ENCODE data around the gene YPEL5. TPM values are rescaled to one million over a fixed set of nuclear protein-coding genes. Genes with fewer than 3 reads are reported as not detected.

Gene YPEL5
- total RNA-seq, 2 donors from 2014 or later: 81.8 to 123 TPM

GRCh38 chr2:30206461-30207430 is 59.9 kb downstream of the YPEL5 start:
- Histone ChIP-seq H3K4me1 (replicated peaks) (no peaks in the 10 kb centered on the region), H3K36me3 (no peaks in the 10 kb centered on the region), H3K27me3 (replicated peaks; ENCODE audit: insufficient read depth) (no peaks in the 10 kb centered on the region), H3K4me3 (no peak overlapping the region), H3K27ac (no peak overlapping the region), H3K9me3 (no peaks in the 10 kb centered on the region)
- 82% methylated on average over 9 of the region's 9 CpGs for WGBS
- no peak for TF ChIP-seq POLR2AphosphoS5 (IDR thresholded peaks at IDR 0.05)
- TF ChIP-seq POLR2A (IDR thresholded peaks at IDR 0.05): no peak
- no peak for TF ChIP-seq CTCF (IDR thresholded peaks at IDR 0.05)
- intact Hi-C loops (cut with DNase I): loop anchor here (5.0 kb wide), 1 partner anchor 39 kb away; no protein-coding TSS in a partner anchor
- no peak for DNase-seq (ENCODE audit: low spot score)

GRCh38 chr2:30208453-30208852 is 61.6 kb downstream of the YPEL5 start:
- intact Hi-C loops (cut with DNase I): loop anchor here (2.0 to 5.0 kb wide), 2 partner anchors 41 to 498 kb away; no protein-coding TSS in a partner anchor
- H3K9me3 ChIP-seq: no peaks in the 10 kb centered on the region
- peak; percentile 62 for DNase-seq (ENCODE audit: low spot score)
- WGBS: 2% methylated on average over 2 of the region's 2 CpGs
- H3K27ac ChIP-seq: no peak overlapping the region
- no peak overlapping the region for H3K4me3 ChIP-seq
- peak; percentile 76 to 92 (median 90) for TF ChIP-seq CTCF (IDR thresholded peaks at IDR 0.05)
- no peak for TF ChIP-seq POLR2A (IDR thresholded peaks at IDR 0.05)
- TF ChIP-seq POLR2AphosphoS5 (IDR thresholded peaks at IDR 0.05): peak; percentile 61
- H3K4me1 ChIP-seq (replicated peaks): no peaks in the 10 kb centered on the region
- no peaks in the 10 kb centered on the region for H3K27me3 ChIP-seq (replicated peaks; ENCODE audit: insufficient read depth)
- H3K36me3 ChIP-seq: no peaks in the 10 kb centered on the region

DNA sequence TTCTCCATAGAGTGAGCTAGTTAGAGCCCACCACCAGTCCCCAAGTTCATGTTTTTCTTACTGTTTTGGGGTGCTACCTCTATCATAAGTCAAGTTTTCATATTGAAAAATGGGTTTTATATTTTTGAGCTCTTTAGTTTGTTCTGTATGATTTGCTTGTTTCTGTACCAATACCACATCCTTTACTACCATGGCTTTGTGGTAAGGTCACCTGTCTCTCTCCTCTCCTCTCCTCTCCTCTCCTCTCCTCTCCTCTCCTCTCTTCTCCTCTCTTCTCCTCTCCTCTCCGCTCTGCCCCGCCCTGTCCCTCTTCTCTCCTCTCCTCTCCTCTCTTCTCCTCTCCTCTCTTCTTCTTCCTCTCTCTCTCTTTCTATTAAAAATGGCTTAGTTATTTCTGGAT is 62.4 kb downstream of the YPEL5 start:
- TF ChIP-seq POLR2A (IDR thresholded peaks at IDR 0.05) (no peak), CTCF (IDR thresholded peaks at IDR 0.05) (no peak), POLR2AphosphoS5 (IDR thresholded peaks at IDR 0.05) (no peak)
- Histone ChIP-seq H3K27me3 (replicated peaks; ENCODE audit: insufficient read depth) (no peaks in the 10 kb centered on the region), H3K4me3 (no peak overlapping the region), H3K9me3 (no peaks in the 10 kb centered on the region), H3K36me3 (no peaks in the 10 kb centered on the region), H3K27ac (no peak overlapping the region), H3K4me1 (replicated peaks) (no peaks in the 10 kb centered on the region)
- DNase-seq (ENCODE audit: low spot score): no peak
- intact Hi-C loops (cut with DNase I): loop anchor here (2.0 to 5.0 kb wide), 2 partner anchors 42 to 498 kb away; no protein-coding TSS in a partner anchor
- 95% methylated on average over 2 of the region's 2 CpGs for WGBS

Small RNAs within 50 kb of the gene (small RNA-seq; reads per million reads assigned to genes)
- gene SNORA10B: 0 reads per million in 2 donors

Other genes starting within 250 kb of the YPEL5 start
- 1 to 10 TPM in 1 of 2 donors, under 1 TPM in 1; 0.14 to 1.2 TPM for gene ALK, start 225.4 kb upstream of the YPEL5 start, total RNA-seq
- 10 to 100 TPM; 33.3 to 41.8 TPM for gene LBH, start 84.5 kb downstream of the YPEL5 start, total RNA-seq